Measurements from ENCODE around the gene SLC47A2. TPM values are rescaled to one million over a fixed set of nuclear protein-coding genes. Genes with fewer than 3 reads are reported as not detected.

Gene SLC47A2
- total RNA-seq, 1 donor from 2014 or later, result not detected

DNA sequence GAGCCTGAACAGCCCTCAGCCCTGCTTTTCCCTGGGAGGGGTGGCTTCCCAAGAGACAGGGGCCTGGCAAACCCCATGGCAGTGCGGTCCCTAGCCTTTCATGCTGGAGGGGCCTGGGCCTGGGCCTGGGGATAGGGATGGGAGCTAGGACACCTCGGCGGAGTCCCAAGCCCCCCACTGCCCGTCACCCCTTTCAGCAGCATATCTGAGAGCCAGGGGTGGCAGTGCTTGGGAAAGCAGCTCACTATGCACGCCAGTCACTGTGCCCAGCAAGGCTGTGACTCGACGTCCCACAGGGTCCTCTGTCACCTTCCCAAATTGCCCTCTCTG lies 612 bp upstream of the SLC47A2 start:
- H3K4me1 Mint-ChIP-seq (ENCODE audit: unreplicated experiment), result no peaks in the 10 kb centered on the region
- H3K36me3 Mint-ChIP-seq (ENCODE audit: low read depth, unreplicated experiment), result no peaks in the 10 kb centered on the region
- no peak for DNase-seq (ENCODE audit: low spot score)
- H3K9me3 Mint-ChIP-seq (ENCODE audit: unreplicated experiment), result no peaks in the 10 kb centered on the region
- H3K27me3 Mint-ChIP-seq (ENCODE audit: unreplicated experiment), result peaks cover 8% of the 10 kb centered on the region
- TF ChIP-seq, protein P1, sequence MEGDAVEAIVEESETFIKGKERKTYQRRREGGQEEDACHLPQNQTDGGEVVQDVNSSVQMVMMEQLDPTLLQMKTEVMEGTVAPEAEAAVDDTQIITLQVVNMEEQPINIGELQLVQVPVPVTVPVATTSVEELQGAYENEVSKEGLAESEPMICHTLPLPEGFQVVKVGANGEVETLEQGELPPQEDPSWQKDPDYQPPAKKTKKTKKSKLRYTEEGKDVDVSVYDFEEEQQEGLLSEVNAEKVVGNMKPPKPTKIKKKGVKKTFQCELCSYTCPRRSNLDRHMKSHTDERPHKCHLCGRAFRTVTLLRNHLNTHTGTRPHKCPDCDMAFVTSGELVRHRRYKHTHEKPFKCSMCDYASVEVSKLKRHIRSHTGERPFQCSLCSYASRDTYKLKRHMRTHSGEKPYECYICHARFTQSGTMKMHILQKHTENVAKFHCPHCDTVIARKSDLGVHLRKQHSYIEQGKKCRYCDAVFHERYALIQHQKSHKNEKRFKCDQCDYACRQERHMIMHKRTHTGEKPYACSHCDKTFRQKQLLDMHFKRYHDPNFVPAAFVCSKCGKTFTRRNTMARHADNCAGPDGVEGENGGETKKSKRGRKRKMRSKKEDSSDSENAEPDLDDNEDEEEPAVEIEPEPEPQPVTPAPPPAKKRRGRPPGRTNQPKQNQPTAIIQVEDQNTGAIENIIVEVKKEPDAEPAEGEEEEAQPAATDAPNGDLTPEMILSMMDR (IDR thresholded peaks at IDR 0.05; ENCODE audit: unreplicated experiment), result no peak
- H3K27ac Mint-ChIP-seq (ENCODE audit: unreplicated experiment), result no peak overlapping the region
- H3K4me3 Mint-ChIP-seq (ENCODE audit: unreplicated experiment), result no peak overlapping the region

DNA sequence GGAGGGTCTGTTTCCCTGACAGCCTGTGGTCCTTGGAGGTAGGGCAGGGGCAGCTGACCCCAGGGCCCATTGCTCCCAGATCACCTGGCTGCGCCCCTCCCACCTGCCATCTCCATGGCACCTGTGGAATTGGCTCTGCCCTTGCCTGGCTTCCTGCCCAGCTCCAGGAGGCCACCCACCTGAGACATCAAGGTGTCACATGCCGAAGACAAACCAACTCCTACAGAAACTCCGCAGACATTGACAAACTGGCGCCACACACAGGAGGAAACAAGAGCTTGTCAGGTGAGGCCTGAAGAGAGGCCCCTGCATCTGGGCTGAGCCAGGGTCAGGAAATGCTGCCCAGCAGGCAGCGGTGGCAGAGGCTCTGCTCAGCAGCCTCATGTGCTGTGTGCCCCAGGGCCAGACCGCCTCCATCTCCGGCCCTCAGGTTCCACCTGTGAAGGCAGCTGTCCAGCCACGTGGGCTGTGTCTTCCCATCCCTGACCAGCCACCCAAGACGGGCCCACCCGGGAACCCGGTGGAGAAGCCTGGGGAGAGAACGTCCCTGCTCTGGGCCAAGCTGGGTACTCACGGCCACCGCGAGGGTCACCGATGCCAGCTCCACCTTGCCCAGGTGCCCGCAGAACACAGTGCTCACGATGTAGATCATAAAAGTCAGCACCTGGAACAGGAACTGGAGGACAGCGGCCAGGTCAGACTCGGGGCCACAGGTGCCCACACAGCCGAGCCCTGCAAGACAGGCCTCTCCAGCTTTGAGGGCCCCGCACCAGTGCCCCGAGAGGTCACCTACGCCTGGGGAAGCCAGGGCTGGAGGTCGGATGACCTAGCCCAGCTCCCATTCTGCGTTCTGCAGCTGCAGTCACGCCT lies 1.6 kb downstream of the SLC47A2 start:
- Mint-ChIP-seq H3K4me1 (ENCODE audit: unreplicated experiment) (no peaks in the 10 kb centered on the region), H3K9me3 (ENCODE audit: unreplicated experiment) (no peaks in the 10 kb centered on the region), H3K36me3 (ENCODE audit: low read depth, unreplicated experiment) (no peaks in the 10 kb centered on the region), H3K4me3 (ENCODE audit: unreplicated experiment) (no peak overlapping the region), H3K27ac (ENCODE audit: unreplicated experiment) (no peak overlapping the region), H3K27me3 (ENCODE audit: unreplicated experiment) (peaks cover 6% of the 10 kb centered on the region)
- no peak for DNase-seq (ENCODE audit: low spot score)
- TF ChIP-seq, protein P1 (IDR thresholded peaks at IDR 0.05; ENCODE audit: unreplicated experiment), result no peak

DNA sequence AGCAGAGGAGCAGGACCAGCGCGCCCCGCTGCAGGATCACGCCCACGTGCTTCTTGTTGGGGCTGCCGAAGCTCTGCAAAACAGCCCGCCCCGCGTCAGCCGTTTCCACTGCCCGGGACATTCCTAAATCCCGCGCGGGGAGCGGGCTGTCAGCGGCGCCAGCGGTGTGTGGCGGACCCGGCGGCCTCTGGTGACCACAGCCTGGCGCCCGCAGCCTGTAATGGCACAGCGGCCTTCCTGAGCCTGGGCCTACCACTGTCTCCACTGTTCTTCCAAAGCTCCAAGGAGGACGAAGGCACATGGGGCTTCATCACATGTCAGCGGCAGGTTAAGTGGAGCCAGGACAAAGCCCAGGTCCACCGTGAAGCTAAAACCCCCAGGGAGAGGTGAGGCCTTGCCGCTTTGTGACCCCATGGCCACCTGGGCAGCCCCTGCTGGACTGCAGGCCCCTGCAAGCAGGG lies 2.5 kb downstream of the SLC47A2 start:
- no peak for DNase-seq (ENCODE audit: low spot score)
- Mint-ChIP-seq H3K4me1 (ENCODE audit: unreplicated experiment) (no peaks in the 10 kb centered on the region), H3K27me3 (ENCODE audit: unreplicated experiment) (peaks cover 6% of the 10 kb centered on the region), H3K27ac (ENCODE audit: unreplicated experiment) (no peak overlapping the region), H3K4me3 (ENCODE audit: unreplicated experiment) (no peak overlapping the region), H3K9me3 (ENCODE audit: unreplicated experiment) (no peaks in the 10 kb centered on the region), H3K36me3 (ENCODE audit: low read depth, unreplicated experiment) (no peaks in the 10 kb centered on the region)
- TF ChIP-seq, protein P1 (IDR thresholded peaks at IDR 0.05; ENCODE audit: unreplicated experiment), result no peak

DNA sequence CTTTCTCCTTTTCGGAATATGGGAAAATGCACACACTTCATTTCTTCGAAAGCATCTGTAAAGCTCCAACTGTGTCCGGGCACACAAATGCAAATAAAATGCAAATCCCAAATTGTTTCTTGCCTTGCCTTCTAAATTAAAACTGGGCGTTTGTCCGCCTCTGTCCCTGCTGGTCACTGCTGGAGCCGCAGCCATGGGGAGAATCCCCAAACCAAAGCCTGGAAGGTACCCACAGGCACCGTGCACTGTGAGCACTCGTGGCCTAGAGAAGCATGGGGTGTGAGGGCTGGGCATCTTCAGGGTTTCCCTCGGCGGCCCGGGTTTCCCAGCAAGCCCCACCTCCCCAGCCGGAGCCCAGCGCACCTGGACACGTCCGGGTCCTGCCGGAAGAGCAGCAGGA lies 2.9 kb downstream of the SLC47A2 start:
- no peaks in the 10 kb centered on the region for H3K36me3 Mint-ChIP-seq (ENCODE audit: low read depth, unreplicated experiment)
- peaks cover 6% of the 10 kb centered on the region for H3K27me3 Mint-ChIP-seq (ENCODE audit: unreplicated experiment)
- no peaks in the 10 kb centered on the region for H3K9me3 Mint-ChIP-seq (ENCODE audit: unreplicated experiment)
- H3K4me3 Mint-ChIP-seq (ENCODE audit: unreplicated experiment), result no peak overlapping the region
- TF ChIP-seq, protein P1 (IDR thresholded peaks at IDR 0.05; ENCODE audit: unreplicated experiment), result peak; percentile 32
- no peak for DNase-seq (ENCODE audit: low spot score)
- no peak overlapping the region for H3K27ac Mint-ChIP-seq (ENCODE audit: unreplicated experiment)
- H3K4me1 Mint-ChIP-seq (ENCODE audit: unreplicated experiment), result no peaks in the 10 kb centered on the region

DNA sequence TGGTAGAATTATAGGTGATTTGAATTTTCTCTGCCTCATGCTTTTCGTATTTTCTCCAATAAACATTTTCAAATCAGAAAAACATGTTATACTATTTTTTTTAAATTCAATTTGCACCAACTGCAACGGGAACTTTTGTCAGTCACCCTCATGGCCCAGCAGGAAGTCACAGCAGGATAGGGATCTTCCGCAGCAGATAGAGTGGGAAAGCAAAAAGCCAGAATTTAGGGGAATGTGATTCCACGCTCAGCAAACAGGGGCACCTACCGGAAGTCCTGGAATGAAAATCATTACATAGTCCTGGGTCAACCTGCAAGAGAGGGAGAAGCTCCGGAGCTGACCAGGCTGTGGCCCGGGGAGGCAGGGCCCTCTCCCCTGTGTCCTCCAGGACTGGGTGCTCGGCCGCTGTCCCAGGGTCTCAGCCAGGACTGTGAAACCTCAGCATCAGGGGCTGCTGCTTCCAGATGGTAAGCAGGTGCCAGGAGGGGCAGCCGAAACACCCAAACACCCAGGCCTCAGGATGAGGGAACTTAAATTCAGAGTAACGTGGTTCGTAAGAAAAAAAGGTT lies 3.9 kb downstream of the SLC47A2 start:
- no peak for DNase-seq (ENCODE audit: low spot score)
- no peaks in the 10 kb centered on the region for H3K9me3 Mint-ChIP-seq (ENCODE audit: unreplicated experiment)
- H3K36me3 Mint-ChIP-seq (ENCODE audit: low read depth, unreplicated experiment), result no peaks in the 10 kb centered on the region
- H3K27me3 Mint-ChIP-seq (ENCODE audit: unreplicated experiment), result peaks cover 2% of the 10 kb centered on the region
- no peaks in the 10 kb centered on the region for H3K4me1 Mint-ChIP-seq (ENCODE audit: unreplicated experiment)
- H3K27ac Mint-ChIP-seq (ENCODE audit: unreplicated experiment), result no peak overlapping the region
- no peak overlapping the region for H3K4me3 Mint-ChIP-seq (ENCODE audit: unreplicated experiment)
- TF ChIP-seq, protein P1 (IDR thresholded peaks at IDR 0.05; ENCODE audit: unreplicated experiment), result no peak

All from endothelial cell (in vitro differentiated cells).